AG10803 (cell line): ENCODE data around the gene MON1A.

Experiments
- DNase-seq: peaks from one replicate; pipeline ENCODE4 v3.0.0; 2010; ENCODE audit warnings: low read depth
- H3K4me3 ChIP-seq: 2 replicates; pipeline ENCODE4 v1.5.1; 2011; ENCODE audit warnings: mild to moderate bottlenecking, low read length, control low read depth
- TF ChIP-seq, protein P1 (sequence below): conservative IDR thresholded peaks from 2 replicates; pipeline ENCODE4 v1.5.1; 2011; ENCODE audit warnings: mild to moderate bottlenecking, low read length, control low read depth, inconsistent platforms

The MON1A gene

DNA sequence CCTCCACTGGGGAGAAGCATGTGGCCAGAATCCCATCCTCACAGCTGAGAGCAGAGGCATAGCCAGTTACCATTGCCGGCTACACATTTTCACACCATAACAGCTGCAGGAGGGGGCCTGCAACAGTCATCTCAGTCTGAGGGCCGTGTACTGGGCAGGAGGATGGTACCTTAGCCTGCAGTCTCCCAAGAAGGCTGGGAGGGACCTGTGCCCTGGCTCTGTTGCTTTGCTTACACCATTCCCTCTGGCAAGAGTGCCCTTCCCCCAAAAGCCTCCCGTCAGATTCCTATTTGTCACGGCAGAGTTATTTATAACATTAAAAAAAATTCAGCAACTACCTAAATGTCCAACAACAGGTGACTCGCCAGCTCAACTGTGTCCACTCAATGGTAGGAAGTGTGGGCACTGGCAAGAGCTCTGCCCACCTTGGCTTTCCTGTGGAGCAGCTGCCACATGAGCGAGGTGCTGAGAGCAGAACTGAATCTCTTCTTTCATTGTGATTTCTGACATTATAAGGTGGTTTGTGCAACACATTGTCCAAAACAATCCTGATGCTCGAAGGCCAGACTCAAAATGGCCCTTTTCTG, 64.3 kb downstream of the MON1A start:
- H3K4me3 ChIP-seq = no peak overlapping the region
- TF ChIP-seq, protein P1, sequence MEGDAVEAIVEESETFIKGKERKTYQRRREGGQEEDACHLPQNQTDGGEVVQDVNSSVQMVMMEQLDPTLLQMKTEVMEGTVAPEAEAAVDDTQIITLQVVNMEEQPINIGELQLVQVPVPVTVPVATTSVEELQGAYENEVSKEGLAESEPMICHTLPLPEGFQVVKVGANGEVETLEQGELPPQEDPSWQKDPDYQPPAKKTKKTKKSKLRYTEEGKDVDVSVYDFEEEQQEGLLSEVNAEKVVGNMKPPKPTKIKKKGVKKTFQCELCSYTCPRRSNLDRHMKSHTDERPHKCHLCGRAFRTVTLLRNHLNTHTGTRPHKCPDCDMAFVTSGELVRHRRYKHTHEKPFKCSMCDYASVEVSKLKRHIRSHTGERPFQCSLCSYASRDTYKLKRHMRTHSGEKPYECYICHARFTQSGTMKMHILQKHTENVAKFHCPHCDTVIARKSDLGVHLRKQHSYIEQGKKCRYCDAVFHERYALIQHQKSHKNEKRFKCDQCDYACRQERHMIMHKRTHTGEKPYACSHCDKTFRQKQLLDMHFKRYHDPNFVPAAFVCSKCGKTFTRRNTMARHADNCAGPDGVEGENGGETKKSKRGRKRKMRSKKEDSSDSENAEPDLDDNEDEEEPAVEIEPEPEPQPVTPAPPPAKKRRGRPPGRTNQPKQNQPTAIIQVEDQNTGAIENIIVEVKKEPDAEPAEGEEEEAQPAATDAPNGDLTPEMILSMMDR = no peak
- DNase-seq = no peak

DNA sequence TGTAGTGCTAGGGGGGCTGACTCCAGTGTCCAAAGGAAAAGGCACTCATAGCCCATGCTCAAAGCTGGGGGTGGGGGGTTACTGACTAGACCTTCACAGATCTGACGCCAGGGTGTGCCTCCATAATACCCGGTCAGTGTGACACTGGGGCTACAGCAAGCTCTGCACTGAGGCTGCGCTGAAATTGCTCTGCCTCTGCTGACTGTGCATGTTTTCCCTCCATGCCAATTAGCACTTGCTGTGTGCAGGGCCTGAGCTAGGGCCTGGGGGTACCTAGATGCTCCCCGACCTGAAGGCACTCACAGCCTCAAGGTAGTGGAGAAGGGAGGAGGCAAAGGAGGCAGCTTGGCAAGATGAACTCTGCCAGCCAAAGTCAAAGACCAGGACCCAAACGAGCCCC, 65.1 kb downstream of the MON1A start:
- no peak overlapping the region for H3K4me3 ChIP-seq
- DNase-seq = no peak
- TF ChIP-seq, protein P1 = no peak

DNA sequence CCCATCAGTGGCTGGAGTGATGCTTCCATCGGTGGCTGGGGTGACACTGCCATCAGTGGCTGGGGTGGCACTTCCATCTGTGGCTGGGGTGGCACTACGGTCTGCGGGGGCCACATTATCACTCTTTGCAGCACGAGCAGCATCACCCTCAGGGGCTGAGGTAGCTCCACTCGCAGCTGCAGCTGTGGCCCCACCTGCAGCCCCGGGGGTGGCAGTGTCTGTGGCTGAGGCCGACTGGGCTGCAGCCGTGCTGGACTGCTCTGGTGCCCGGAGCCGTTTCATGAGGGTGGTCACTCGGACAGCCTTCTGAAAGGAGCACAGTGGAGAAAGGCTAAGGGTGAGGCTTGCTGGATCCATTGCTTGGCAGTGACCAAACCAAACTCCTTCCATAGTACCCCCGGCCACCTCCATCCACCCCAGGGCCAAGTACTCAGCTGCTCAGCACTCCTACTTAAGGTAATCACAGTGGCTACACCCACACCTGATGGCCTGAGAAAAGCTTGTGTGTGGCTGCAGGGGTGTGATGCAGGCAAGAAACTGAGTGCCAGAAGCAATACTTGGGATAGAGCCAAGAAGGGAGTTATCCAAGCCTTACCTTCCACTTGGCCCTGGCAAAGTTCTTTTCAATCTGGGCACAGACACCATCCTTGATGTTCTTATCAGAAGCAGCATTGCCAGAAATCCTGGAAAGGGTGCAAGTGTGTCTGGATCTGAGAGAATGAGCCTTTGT, 69.9 kb downstream of the MON1A start:
- TF ChIP-seq, protein P1 = no peak
- no peak overlapping the region for H3K4me3 ChIP-seq
- no peak for DNase-seq
